MM.1S (cell line): ENCODE results near the gene CRISP3.

Experiments used
- DNase-seq: peaks from one replicate; pipeline ENCODE4 v3.0.0-alpha.2; 2015
- H2AFZ ChIP-seq: fragments of 300-600 bp; sonication (generic); 2 replicates; pipeline ENCODE4 v1.6.0; 2016; ENCODE audit warnings: antibody characterized with exemption, low read length
- H3F3A ChIP-seq: fragments of 300-600 bp; sonication (generic); 2 replicates; pipeline ENCODE4 v1.6.1; 2016; ENCODE audit warnings: mild to moderate bottlenecking, antibody characterized with exemption, low read length, moderate library complexity, mixed read lengths; ENCODE audit not compliant: insufficient read depth
- H3K27ac ChIP-seq: fragments of 300-600 bp; sonication (generic); 2 replicates; pipeline ENCODE4 v1.5.1; 2016; ENCODE audit warnings: mild to moderate bottlenecking, low read length
- H3K27me3 ChIP-seq: fragments of 300-600 bp; sonication (generic); replicated peaks from 2 replicates; pipeline ENCODE4 v1.6.0; 2016; ENCODE audit warnings: low read length; ENCODE audit not compliant: insufficient read depth
- H3K36me3 ChIP-seq: fragments of 300-600 bp; sonication (generic); replicated peaks from 2 replicates; pipeline ENCODE4 v1.6.1; 2016; ENCODE audit warnings: mild to moderate bottlenecking, low read length, mixed read lengths; ENCODE audit not compliant: insufficient read depth
- H3K4me1 ChIP-seq: fragments of 300-600 bp; sonication (generic); 2 replicates; pipeline ENCODE4 v1.6.1; 2016; ENCODE audit warnings: low read length, mixed read lengths
- H3K4me2 ChIP-seq: fragments of 300-600 bp; sonication (generic); 2 replicates; pipeline ENCODE4 v1.6.0; 2016; ENCODE audit warnings: low read depth, low read length
- H3K4me3 ChIP-seq: fragments of 300-600 bp; sonication (generic); 2 replicates; pipeline ENCODE4 v1.5.1; 2016; ENCODE audit warnings: low read length, mixed read lengths
- H3K79me2 ChIP-seq: fragments of 300-600 bp; sonication (generic); 2 replicates; pipeline ENCODE4 v1.6.1; 2016; ENCODE audit warnings: mixed run types, low read length, mixed read lengths
- H3K9ac ChIP-seq: fragments of 300-600 bp; sonication (generic); 2 replicates; pipeline ENCODE4 v1.6.1; 2016; ENCODE audit warnings: low read length, mixed read lengths
- H3K9me2 ChIP-seq: fragments of 300-600 bp; sonication (generic); replicated peaks from 2 replicates; pipeline ENCODE4 v1.6.1; 2016; ENCODE audit warnings: mild to moderate bottlenecking, low read length, mixed read lengths; ENCODE audit not compliant: insufficient read depth
- H3K9me3 ChIP-seq: fragments of 300-600 bp; sonication (generic); replicated peaks from 2 replicates; pipeline ENCODE4 v1.6.1; 2016; ENCODE audit warnings: mild to moderate bottlenecking, low read length, mixed read lengths; ENCODE audit not compliant: insufficient read depth
- H4K20me1 ChIP-seq: fragments of 300-600 bp; sonication (generic); 2 replicates; pipeline ENCODE4 v1.6.1; 2016; ENCODE audit warnings: mild to moderate bottlenecking, low read length, moderate library complexity, mixed read lengths; ENCODE audit not compliant: insufficient read depth
- EZH2 ChIP-seq: fragments of 300-600 bp; sonication (generic); optimal IDR thresholded peaks from 2 replicates; pipeline ENCODE3; 2017; ENCODE audit warnings: low read depth, mild to moderate bottlenecking, antibody characterized with exemption, low read length, mixed read lengths
- EZH2phosphoT487 ChIP-seq: fragments of 300-600 bp; sonication (generic); IDR thresholded peaks from 2 replicates; pipeline ENCODE4 v1.6.1; 2018; ENCODE audit warnings: antibody characterized with exemption, low read length
- TF ChIP-seq, protein P1 (sequence below): fragments of 300-600 bp; sonication (generic); IDR thresholded peaks from 2 replicates; pipeline ENCODE4 v1.5.1; 2016; ENCODE audit warnings: antibody characterized with exemption, low read length, mixed read lengths

The CRISP3 gene

DNA sequence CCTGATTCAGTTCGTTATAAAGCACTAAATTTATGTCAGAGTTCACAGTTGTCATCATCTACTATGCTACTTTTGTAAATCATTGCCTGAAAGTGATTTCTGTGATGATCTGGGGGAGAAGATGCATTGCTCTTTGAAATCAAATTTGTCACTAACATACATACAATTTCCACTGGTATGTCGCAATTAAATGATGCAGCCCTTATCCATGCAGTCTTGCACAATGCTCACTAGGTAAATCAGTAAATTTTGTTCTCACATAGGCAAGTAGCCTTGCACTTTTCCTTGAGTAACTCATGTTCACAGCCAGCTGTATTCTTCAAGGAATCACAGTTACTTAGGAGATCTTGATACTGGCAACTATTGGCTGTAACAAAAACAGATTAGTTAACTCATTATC lies 51.7 kb downstream of the CRISP3 start:
- no peak for DNase-seq
- no peaks in the 10 kb centered on the region for H4K20me1 ChIP-seq
- TF ChIP-seq EZH2phosphoT487: no peak
- TF ChIP-seq, protein P1, sequence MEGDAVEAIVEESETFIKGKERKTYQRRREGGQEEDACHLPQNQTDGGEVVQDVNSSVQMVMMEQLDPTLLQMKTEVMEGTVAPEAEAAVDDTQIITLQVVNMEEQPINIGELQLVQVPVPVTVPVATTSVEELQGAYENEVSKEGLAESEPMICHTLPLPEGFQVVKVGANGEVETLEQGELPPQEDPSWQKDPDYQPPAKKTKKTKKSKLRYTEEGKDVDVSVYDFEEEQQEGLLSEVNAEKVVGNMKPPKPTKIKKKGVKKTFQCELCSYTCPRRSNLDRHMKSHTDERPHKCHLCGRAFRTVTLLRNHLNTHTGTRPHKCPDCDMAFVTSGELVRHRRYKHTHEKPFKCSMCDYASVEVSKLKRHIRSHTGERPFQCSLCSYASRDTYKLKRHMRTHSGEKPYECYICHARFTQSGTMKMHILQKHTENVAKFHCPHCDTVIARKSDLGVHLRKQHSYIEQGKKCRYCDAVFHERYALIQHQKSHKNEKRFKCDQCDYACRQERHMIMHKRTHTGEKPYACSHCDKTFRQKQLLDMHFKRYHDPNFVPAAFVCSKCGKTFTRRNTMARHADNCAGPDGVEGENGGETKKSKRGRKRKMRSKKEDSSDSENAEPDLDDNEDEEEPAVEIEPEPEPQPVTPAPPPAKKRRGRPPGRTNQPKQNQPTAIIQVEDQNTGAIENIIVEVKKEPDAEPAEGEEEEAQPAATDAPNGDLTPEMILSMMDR: no peak
- TF ChIP-seq EZH2: no peak

More for the DNA sequence above, 51.7 kb downstream of the CRISP3 start:
- H3F3A ChIP-seq: no peaks in the 10 kb centered on the region
- H3K4me3 ChIP-seq: no peak overlapping the region
- no peaks in the 10 kb centered on the region for H3K9me3 ChIP-seq
- H3K9ac ChIP-seq: no peak overlapping the region
- H3K36me3 ChIP-seq: no peaks in the 10 kb centered on the region
- no peaks in the 10 kb centered on the region for H3K79me2 ChIP-seq
- H3K27me3 ChIP-seq: no peaks in the 10 kb centered on the region
- no peaks in the 10 kb centered on the region for H3K4me1 ChIP-seq
- no peak overlapping the region for H3K4me2 ChIP-seq
- H2AFZ ChIP-seq: no peak overlapping the region
- H3K27ac ChIP-seq: no peak overlapping the region
- H3K9me2 ChIP-seq: no peaks in the 10 kb centered on the region
